Suprapubic skin (tissue), 4 donors: ENCODE data around the gene ZFAND3.

Source experiments
- EP300 ChIP-seq: sonication (generic); formaldehyde crosslinking; IDR thresholded peaks from one replicate; pipeline ENCODE4 v1.6.1; 2017; ENCODE audit warnings: antibody characterized with exemption
- POLR2A ChIP-seq, 2 donors: fragments of 450-650 bp; IDR thresholded peaks; one replicate each; pipeline ENCODE4 v1.6.1; 2017; ENCODE audit warnings: antibody characterized with exemption in 2 of 2, mild to moderate bottlenecking in 2 of 2, moderate library complexity in 2 of 2
- POLR2AphosphoS5 ChIP-seq, 3 donors: sonication (generic); formaldehyde crosslinking; IDR thresholded peaks; one replicate each; pipeline ENCODE4 v1.6.1; 2017; ENCODE audit warnings: antibody characterized with exemption in 3 of 3
- TF ChIP-seq, protein P1 (sequence below), 2 donors: fragments of 200-600 bp in 1 of 2; fragments of 450-650 bp in 1 of 2; sonication (generic) in 1 of 2; IDR thresholded peaks; one replicate each; pipeline ENCODE4 v1.5.1; 2016 to 2019; ENCODE audit warnings: antibody characterized with exemption in 2 of 2, mild to moderate bottlenecking in 1 of 2, moderate library complexity in 1 of 2

DNA sequence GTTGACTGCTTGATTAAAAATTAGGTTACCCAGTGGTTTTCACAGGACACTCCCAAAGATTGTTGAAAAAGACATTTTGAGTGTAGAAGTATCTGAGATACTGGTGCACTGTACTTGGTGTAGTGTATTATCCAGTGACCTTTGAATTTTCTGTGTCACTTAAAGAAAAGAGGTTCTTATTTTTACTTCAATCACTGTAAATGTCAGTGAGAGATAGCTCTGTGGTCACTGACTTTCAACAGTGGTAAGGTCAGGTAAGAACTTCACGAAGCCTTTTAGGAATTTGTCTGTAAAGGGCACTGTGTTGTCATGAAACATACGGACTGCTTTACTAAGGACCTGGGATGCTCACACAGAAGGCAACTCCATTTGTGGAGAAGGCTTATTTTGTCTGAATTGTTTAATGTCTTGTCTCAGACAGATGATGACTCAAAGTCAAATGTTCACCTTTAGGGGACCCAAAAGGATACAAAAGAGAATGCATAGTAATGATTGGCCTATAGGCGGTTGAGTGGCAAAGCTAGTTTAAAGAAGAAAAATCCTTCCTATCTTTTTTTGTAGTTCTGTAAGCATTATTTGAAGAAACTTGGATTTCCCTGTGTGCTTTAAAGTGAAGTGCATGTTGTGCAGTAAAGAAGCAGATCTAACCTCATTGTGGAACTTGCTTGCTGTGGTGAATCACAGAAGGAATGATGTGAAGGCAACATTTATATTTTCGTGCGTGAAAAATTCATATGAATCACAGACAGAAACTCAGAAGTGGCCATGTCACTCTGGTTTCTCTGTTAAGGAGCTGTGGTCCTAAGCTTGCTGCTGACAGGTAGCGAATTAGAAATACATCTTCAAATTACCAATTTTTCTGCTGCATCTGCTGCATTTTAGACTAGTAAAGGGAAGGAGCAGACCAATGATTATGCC is 47.3 kb downstream of the ZFAND3 start:
- TF ChIP-seq, protein P1, sequence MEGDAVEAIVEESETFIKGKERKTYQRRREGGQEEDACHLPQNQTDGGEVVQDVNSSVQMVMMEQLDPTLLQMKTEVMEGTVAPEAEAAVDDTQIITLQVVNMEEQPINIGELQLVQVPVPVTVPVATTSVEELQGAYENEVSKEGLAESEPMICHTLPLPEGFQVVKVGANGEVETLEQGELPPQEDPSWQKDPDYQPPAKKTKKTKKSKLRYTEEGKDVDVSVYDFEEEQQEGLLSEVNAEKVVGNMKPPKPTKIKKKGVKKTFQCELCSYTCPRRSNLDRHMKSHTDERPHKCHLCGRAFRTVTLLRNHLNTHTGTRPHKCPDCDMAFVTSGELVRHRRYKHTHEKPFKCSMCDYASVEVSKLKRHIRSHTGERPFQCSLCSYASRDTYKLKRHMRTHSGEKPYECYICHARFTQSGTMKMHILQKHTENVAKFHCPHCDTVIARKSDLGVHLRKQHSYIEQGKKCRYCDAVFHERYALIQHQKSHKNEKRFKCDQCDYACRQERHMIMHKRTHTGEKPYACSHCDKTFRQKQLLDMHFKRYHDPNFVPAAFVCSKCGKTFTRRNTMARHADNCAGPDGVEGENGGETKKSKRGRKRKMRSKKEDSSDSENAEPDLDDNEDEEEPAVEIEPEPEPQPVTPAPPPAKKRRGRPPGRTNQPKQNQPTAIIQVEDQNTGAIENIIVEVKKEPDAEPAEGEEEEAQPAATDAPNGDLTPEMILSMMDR (IDR thresholded peaks at IDR 0.05) = no peak
- no peak for TF ChIP-seq EP300
- TF ChIP-seq POLR2AphosphoS5 (IDR thresholded peaks at IDR 0.05) = no peak
- no peak for TF ChIP-seq POLR2A (IDR thresholded peaks at IDR 0.05)
